Superior temporal gyrus (tissue), 1 donor: ENCODE results near the gene CRHR2.

Experiments used
- DNase-seq: peaks from one replicate; pipeline ENCODE4 v3.0.0-alpha.2; 2016; ENCODE audit errors: extremely low spot score

CRHR2 gene

DNA sequence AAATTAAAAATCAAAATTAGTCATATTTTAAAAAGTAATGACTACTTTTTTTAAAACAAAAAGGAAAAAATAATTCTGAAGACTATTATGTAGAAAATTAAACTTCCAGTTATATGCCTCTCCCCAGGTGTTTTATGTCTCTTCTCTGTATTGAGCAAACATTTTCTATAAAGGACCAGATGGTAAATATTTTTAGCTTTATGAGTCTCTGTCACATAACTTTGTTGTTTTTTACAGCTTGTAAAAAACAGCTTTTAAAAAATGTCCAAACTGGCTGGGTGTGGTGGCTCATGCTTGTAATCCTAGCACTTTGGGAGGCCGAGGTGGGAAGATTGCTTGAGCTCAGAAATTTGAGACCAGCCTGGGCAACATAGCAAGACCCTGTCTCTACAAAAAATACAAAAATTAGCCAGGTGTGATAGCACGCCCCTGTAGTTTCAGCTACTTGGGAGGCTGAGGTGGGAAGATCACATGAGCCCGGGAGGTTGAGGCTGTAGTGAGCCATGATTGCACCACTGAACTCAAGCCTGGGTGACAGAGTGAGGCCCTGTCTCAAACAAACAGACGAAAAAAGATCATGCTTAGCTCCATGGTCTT lies 64.1 kb downstream of the CRHR2 start:
- no peak for DNase-seq

DNA sequence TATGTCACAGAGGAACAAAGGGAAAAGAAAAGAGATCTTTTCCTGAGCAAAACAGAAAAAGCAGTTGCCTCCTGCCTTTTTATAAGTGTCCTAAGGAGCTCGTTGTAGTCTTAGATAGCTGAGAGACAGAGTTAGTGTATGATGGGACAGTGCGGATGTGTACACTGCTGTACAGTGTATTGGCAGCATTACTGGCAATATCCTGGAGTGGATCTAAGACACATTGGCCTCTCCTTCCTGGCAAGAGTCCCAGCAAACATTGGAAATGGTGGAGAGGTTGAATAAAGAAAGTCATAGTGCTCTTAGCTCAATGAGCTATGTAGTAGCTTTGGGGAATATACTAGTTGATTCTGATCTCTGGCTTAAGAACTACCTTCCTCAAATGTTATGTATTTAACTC lies 64.9 kb downstream of the CRHR2 start:
- no peak for DNase-seq

GRCh38 chr7:30616318-30616717 lies 65.9 kb downstream of the CRHR2 start:
- no peak for DNase-seq

GRCh38 chr7:30613366-30614325 lies 68.6 kb downstream of the CRHR2 start:
- no peak for DNase-seq

DNA sequence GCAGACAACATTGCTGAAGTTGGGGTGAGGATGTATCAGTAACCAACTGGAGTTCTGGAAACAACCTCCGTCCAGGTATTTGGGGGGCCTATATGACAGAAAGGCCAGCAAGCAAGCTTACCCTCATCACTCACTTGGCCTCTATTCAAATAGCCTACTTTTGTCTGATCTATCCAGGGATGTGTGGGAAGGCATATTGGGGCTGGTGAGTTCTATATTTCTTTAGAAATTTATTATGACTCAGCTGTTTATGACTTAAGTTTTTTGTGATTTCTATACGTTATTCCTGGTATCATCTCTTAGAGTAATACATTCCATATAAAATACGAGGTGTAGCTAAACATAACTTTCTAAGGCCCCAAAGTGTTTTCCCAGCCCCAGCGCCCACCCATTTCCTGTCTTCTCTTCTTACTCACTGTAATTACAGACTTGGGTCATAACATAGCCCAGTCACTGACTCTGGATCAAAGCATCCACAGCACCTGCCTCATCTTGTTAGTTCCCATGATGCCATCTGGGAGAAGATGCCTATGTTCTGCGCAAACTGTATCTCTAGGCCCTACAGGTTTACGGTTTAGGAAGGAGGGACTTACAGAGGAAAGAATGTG lies 69.5 kb downstream of the CRHR2 start:
- no peak for DNase-seq

DNA sequence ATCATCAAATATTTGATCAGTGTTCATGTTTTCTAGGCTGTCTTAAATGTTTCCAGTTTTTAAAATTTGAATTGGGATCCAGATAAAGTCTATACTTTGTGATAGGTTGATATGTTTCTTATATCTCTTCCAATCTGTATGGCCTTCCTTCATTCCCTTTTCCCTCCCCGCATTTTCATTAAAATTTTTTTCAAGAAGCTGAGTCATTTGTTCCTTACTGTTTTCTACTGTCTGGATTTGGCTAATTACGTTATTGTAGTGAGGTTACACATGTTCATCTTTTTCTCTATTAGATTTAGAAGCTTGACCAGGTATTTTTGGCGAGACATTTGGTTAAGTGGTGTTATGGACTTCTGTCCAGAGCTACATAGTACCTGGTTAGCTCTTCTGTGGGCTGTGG lies 76.4 kb downstream of the CRHR2 start:
- DNase-seq, result no peak

DNA sequence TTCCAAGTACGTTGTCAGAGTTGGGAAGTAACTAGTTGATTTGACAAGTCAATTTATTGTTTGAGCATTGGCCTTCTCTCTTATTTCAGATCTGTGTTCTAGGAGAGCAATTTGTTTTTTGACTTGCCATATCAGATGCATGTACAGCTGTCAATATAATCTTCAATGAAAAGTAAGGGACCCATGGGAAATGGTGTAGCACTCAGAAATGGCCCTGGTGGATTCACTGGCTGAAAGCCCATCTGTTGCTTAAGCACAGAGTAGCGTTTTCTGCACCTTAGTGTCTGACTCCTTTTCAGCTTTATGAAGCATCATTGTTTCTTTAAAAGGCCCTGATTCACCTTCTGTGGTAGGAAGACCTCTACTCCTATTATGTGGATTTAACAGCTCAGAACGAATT lies 77.4 kb downstream of the CRHR2 start:
- no peak for DNase-seq
